Subcutaneous abdominal adipose tissue (tissue), 5 donors: Measurements from ENCODE around the gene AKR7A3.

ENCODE experiments used
- H3K27ac ChIP-seq: one replicate; pipeline ENCODE4 v1.7.0; 2013; ENCODE audit warnings: low read depth, mild to moderate bottlenecking, inconsistent platforms, low read length, moderate library complexity
- H3K27me3 ChIP-seq, 5 donors: one replicate each; pipeline ENCODE4 v1.7.0; 2013; ENCODE audit warnings: low read length in 5 of 5, inconsistent platforms in 1 of 5; ENCODE audit not compliant: control insufficient read depth in 5 of 5, insufficient read depth in 4 of 5
- H3K36me3 ChIP-seq, 5 donors: one replicate each; pipeline ENCODE4 v1.7.0; 2013; ENCODE audit warnings: low read length in 5 of 5; ENCODE audit not compliant: control insufficient read depth in 5 of 5, insufficient read depth in 5 of 5
- H3K4me1 ChIP-seq, 5 donors: one replicate each; pipeline ENCODE4 v1.7.0; 2013; ENCODE audit warnings: low read length in 5 of 5, mild to moderate bottlenecking in 3 of 5, moderate library complexity in 1 of 5; ENCODE audit not compliant: control insufficient read depth in 5 of 5, insufficient read depth in 5 of 5
- H3K4me3 ChIP-seq, 5 donors: one replicate each; pipeline ENCODE4 v1.7.0; 2013; ENCODE audit warnings: low read length in 5 of 5, low read depth in 1 of 5
- H3K9ac ChIP-seq, 5 donors: one replicate each; pipeline ENCODE4 v1.7.0; 2013; ENCODE audit warnings: low read length in 5 of 5, mild to moderate bottlenecking in 4 of 5, moderate library complexity in 3 of 5
- H3K9me3 ChIP-seq, 5 donors: one replicate each; pipeline ENCODE4 v1.7.0; 2013; ENCODE audit warnings: low read length in 5 of 5; ENCODE audit not compliant: control insufficient read depth in 5 of 5
- donor health status: healthy.
- donor health status: healthy.
- donor health status: healthy.
- donor health status: healthy.
- donor health status: healthy.

AKR7A3 gene

GRCh38 chr1:19329188-19329587, 40.6 kb upstream of the AKR7A3 start:
- no peaks in the 10 kb centered on the region for H3K27me3 ChIP-seq
- no peaks in the 10 kb centered on the region for H3K9me3 ChIP-seq
- peaks cover 0 to 85% (median 60%) of the 10 kb centered on the region in 5 donors for H3K36me3 ChIP-seq
- no peak overlapping the region for H3K9ac ChIP-seq
- no peak overlapping the region for H3K27ac ChIP-seq
- H3K4me1 ChIP-seq = no peaks in the 10 kb centered on the region
- no peak overlapping the region for H3K4me3 ChIP-seq

- H3K9me3 ChIP-seq = no peaks in the 10 kb centered on the region
- no peak overlapping the region for H3K27ac ChIP-seq
- no peaks in the 10 kb centered on the region for H3K27me3 ChIP-seq
- H3K9ac ChIP-seq = no peak overlapping the region
- H3K4me1 ChIP-seq = no peaks in the 10 kb centered on the region
- no peak overlapping the region for H3K4me3 ChIP-seq
- H3K36me3 ChIP-seq = peaks cover 0 to 89% (median 67%) of the 10 kb centered on the region in 5 donors
Measured at GRCh38 chr1:19328486-19328885, 39.9 kb upstream of the AKR7A3 start.

GRCh38 chr1:19327736-19328135, 39.2 kb upstream of the AKR7A3 start:
- H3K9ac ChIP-seq = no peak overlapping the region
- H3K4me3 ChIP-seq = no peak overlapping the region
- H3K36me3 ChIP-seq = peaks cover 0 to 83% (median 67%) of the 10 kb centered on the region in 5 donors

GRCh38 chr1:19327301-19327700, 38.7 kb upstream of the AKR7A3 start:
- no peak overlapping the region for H3K4me3 ChIP-seq
- peaks cover 0 to 83% (median 67%) of the 10 kb centered on the region in 5 donors for H3K36me3 ChIP-seq

More at GRCh38 chr1:19327736-19328135, 39.2 kb upstream of the AKR7A3 start:
- Histone ChIP-seq H3K4me1 (no peaks in the 10 kb centered on the region), H3K27me3 (no peaks in the 10 kb centered on the region), H3K27ac (no peak overlapping the region), H3K9me3 (no peaks in the 10 kb centered on the region)

GRCh38 chr1:19326748-19327065, 38.1 kb upstream of the AKR7A3 start:
- Histone ChIP-seq H3K27me3 (no peaks in the 10 kb centered on the region), H3K36me3 (peaks cover 0 to 82% (median 69%) of the 10 kb centered on the region in 5 donors), H3K4me3 (no peak overlapping the region), H3K9ac (no peak overlapping the region), H3K4me1 (no peaks in the 10 kb centered on the region), H3K9me3 (no peaks in the 10 kb centered on the region), H3K27ac (no peak overlapping the region)

More at GRCh38 chr1:19327301-19327700, 38.7 kb upstream of the AKR7A3 start:
- no peak overlapping the region for H3K27ac ChIP-seq
- H3K4me1 ChIP-seq = no peaks in the 10 kb centered on the region
- H3K27me3 ChIP-seq = no peaks in the 10 kb centered on the region
- no peaks in the 10 kb centered on the region for H3K9me3 ChIP-seq
- no peak overlapping the region for H3K9ac ChIP-seq

GRCh38 chr1:19325958-19326747, 37.6 kb upstream of the AKR7A3 start:
- no peak overlapping the region for H3K27ac ChIP-seq
- no peaks in the 10 kb centered on the region for H3K9me3 ChIP-seq
- H3K27me3 ChIP-seq = no peaks in the 10 kb centered on the region
- no peak overlapping the region for H3K4me3 ChIP-seq
- H3K4me1 ChIP-seq = no peaks in the 10 kb centered on the region
- H3K9ac ChIP-seq = no peak overlapping the region
- peaks cover 0 to 77% (median 70%) of the 10 kb centered on the region in 5 donors for H3K36me3 ChIP-seq

GRCh38 chr1:19325368-19325957, 36.9 kb upstream of the AKR7A3 start:
- no peaks in the 10 kb centered on the region for H3K9me3 ChIP-seq
- H3K4me3 ChIP-seq = no peak overlapping the region
- H3K9ac ChIP-seq = no peak overlapping the region
- H3K27ac ChIP-seq = no peak overlapping the region
- no peaks in the 10 kb centered on the region for H3K4me1 ChIP-seq
- peaks cover 0 to 76% (median 69%) of the 10 kb centered on the region in 5 donors for H3K36me3 ChIP-seq
- no peaks in the 10 kb centered on the region for H3K27me3 ChIP-seq

- Histone ChIP-seq H3K4me3 (no peak overlapping the region), H3K9ac (no peak overlapping the region), H3K27ac (no peak overlapping the region), H3K27me3 (no peaks in the 10 kb centered on the region), H3K36me3 (peaks cover 0 to 71% (median 62%) of the 10 kb centered on the region in 5 donors), H3K9me3 (no peaks in the 10 kb centered on the region), H3K4me1 (no peaks in the 10 kb centered on the region)
Measured at GRCh38 chr1:19324665-19324990, 36.1 kb upstream of the AKR7A3 start.

GRCh38 chr1:19323987-19324664, 35.6 kb upstream of the AKR7A3 start:
- H3K9me3 ChIP-seq = no peaks in the 10 kb centered on the region
- H3K9ac ChIP-seq = no peak overlapping the region
- no peaks in the 10 kb centered on the region for H3K27me3 ChIP-seq
- H3K4me3 ChIP-seq = no peak overlapping the region
- no peak overlapping the region for H3K27ac ChIP-seq
- no peaks in the 10 kb centered on the region for H3K4me1 ChIP-seq
- peaks cover 0 to 72% (median 66%) of the 10 kb centered on the region in 5 donors for H3K36me3 ChIP-seq

- H3K4me3 ChIP-seq = no peak overlapping the region
- H3K9me3 ChIP-seq = no peaks in the 10 kb centered on the region
- H3K4me1 ChIP-seq = peaks cover 0 to under 1% (median 0%) of the 10 kb centered on the region in 5 donors
- H3K36me3 ChIP-seq = peaks cover 0 to 72% (median 67%) of the 10 kb centered on the region in 5 donors
- H3K27me3 ChIP-seq = no peaks in the 10 kb centered on the region
- H3K9ac ChIP-seq = peak overlapping the region in 1 of 5 donors; percentile 10
- no peak overlapping the region for H3K27ac ChIP-seq
Measured at GRCh38 chr1:19322481-19322880, 33.9 kb upstream of the AKR7A3 start.
